Adrenal gland (tissue), 5 donors: ENCODE measurements around the gene TGDS.

Experiments
- CTCF ChIP-seq, 6 experiments: fragments of 450-650 bp in 4 of 6; fragments of 200-600 bp in 2 of 6; sonication (generic) in 1 of 6; IDR thresholded peaks; 1 replicate in 5 of 6; 2 replicates in 1 of 6; pipeline versions ENCODE4 v1.5.1 to v1.8.0; 2016 to 2021; ENCODE audit warnings: antibody characterized with exemption in 6 of 6, mild to moderate bottlenecking in 2 of 6, moderate library complexity in 1 of 6
- POLR2A ChIP-seq, 2 donors: fragments of 450-650 bp; IDR thresholded peaks; one replicate each; pipeline ENCODE4 v1.6.1; 2017; ENCODE audit warnings: antibody characterized with exemption in 2 of 2, mild to moderate bottlenecking in 2 of 2, moderate library complexity in 1 of 2
- donor health status: DM: no; HTN: no; CAD: no.

- TF ChIP-seq CTCF (IDR thresholded peaks at IDR 0.05) (no peak), POLR2A (IDR thresholded peaks at IDR 0.05) (no peak)
These were observed 6.5 kb upstream of the TGDS start for GRCh38 chr13:94602467-94602866.
